ENCODE results near the gene TNS4. TPM values are rescaled to one million over a fixed set of nuclear protein-coding genes. Genes with fewer than 3 reads are reported as not detected.

Gene TNS4
- total RNA-seq, 4 donors from 2014 or later, result 413 to 1,865 (median 485) TPM

DNA sequence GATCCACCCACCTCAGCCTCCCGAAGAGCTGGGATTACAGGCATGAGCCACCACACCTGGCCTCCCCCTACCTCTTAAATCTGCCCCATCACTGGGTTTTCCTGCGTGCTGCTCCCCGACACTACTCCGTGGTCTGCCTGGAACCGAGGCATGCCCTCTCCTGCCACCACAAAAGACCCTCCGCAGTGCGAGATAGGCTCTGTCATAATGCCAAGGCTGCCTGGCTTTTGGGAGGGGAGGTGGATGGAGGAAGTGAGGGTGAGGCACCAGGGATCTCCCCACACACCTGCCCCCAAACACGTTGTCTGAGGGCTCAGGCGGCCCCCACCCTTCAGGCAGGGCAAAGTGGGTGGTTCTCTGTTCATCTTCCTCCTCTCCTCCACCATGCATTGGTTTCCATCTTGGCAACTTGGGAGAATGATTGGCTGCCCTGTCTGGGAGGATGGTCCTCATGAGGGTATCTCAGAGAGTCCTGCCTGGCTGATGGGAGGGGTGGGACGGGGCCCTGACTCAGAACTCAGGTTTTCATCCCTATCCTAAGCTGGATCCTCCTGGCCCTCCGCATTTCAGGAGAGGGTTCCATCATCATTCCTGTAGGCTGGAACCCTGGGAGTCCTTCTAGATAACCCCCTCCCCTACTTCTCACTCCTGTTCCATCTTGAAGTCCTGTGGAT, 35.0 kb downstream of the TNS4 start:
- WGBS, 2 donors, result 78 to 85% methylated on average over 11 of the region's 11 CpGs
- no peak for DNase-seq (ENCODE audit: low spot score in 2 of 2)
- intact Hi-C loops (cut with DNase I; ENCODE audit: low total_unique reads), result no loop called here
- H3K4me3 ChIP-seq (ENCODE audit: low read depth, poor library complexity, severe bottlenecking), result no peak overlapping the region
- no peak for TF ChIP-seq POLR2A (IDR thresholded peaks at IDR 0.05)
- no peak for TF ChIP-seq CTCF (IDR thresholded peaks at IDR 0.05)

DNA sequence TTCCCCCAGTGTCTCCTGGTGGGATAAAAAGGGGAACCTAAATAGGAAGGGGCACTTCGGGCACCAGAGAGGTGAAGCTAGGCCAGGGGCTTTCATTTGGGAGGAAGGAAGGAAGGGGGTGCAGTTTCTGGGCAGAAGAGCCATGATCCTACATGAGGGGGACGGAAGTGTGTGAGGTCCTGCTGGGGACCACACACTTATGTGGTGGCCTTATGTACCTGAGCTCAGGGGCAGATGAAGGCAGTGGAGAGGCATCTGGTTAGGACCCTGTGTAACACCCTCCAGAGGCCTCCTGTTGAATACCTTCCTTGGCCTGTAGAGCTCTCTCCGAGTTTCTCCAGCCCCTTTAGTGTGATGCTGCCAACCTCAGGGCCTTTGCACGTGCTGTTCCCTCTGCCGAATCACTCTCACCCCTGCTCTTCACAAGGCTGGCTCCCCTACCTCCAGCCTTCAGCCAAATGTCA, 37.0 kb downstream of the TNS4 start:
- H3K4me3 ChIP-seq (ENCODE audit: low read depth, poor library complexity, severe bottlenecking), result no peak overlapping the region
- intact Hi-C loops (cut with DNase I; ENCODE audit: low total_unique reads), result no loop called here
- WGBS, 2 donors, result 91 to 95% methylated on average over 5 of the region's 5 CpGs
- TF ChIP-seq CTCF (IDR thresholded peaks at IDR 0.05) (no peak), POLR2A (IDR thresholded peaks at IDR 0.05) (no peak)
- no peak for DNase-seq (ENCODE audit: low spot score in 2 of 2)

DNA sequence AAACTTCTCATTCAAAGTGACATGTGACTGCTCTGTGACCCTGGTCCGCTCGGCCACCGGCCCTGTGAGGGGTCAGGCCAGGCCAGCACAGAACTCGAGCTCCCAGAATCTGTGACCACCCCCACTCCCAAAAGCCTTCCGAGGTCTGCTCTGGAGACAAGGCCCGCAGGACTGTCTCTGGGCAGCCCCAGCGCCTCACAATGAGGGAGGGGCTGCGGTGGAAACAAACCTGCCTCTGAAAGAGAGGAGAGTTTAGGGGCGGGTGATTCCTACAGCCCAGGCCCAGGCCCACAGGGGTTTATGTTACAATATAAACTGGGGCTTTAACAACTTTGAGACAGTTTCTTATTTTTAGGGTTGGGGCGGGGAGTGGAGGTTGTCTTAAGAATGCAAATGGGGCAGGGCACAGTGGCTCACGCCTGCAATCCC, 38.3 kb downstream of the TNS4 start:
- WGBS, 2 donors, result 58 to 62% methylated on average over 10 to 11 of the region's 11 CpGs
- intact Hi-C loops (cut with DNase I; ENCODE audit: low total_unique reads), result no loop called here
- H3K4me3 ChIP-seq (ENCODE audit: low read depth, poor library complexity, severe bottlenecking), result no peak overlapping the region
- no peak for DNase-seq (ENCODE audit: low spot score in 2 of 2)
- TF ChIP-seq CTCF (IDR thresholded peaks at IDR 0.05) (no peak), POLR2A (IDR thresholded peaks at IDR 0.05) (no peak)

- TF ChIP-seq POLR2A (IDR thresholded peaks at IDR 0.05) (no peak), CTCF (IDR thresholded peaks at IDR 0.05) (no peak)
- no peak overlapping the region for H3K4me3 ChIP-seq (ENCODE audit: low read depth, poor library complexity, severe bottlenecking)
- no peak for DNase-seq (ENCODE audit: low spot score in 2 of 2)
- 69 to 77% methylated on average over 5 to 9 of the region's 9 CpGs for WGBS, 2 donors
- intact Hi-C loops (cut with DNase I; ENCODE audit: low total_unique reads), result no loop called here
Measured at GRCh38 chr17:40462343-40463121, 38.9 kb downstream of the TNS4 start.

DNA sequence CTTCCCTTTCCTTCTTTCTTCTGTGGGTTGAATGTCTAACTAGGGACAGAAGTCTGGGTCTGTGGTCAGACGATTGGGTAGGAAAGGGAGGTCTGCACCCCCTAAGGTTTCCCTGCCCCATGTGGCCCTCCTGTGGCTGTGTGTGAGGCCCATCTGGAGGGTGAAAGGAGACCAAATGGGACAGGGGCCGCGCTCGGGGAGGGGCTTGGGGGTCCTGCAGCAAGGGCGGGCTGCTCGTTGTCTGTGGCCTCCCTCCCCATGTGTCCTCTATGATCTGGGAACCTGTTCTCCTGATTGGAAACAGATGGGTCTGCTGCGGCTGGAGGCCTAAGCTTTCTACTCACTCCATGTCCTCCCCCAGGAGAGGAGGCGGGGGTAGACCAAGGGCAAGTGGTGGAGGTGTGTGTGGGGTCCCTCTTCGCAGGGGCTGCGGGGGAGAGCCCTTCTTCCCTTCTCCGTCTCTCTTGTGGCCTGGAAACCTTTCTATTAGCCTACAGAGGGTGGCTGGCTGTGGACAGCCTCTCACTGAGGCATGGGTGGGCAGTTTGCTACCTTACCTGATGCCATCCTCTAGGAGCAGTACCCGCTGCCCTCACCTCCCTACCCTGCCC, 39.6 kb downstream of the TNS4 start:
- H3K4me3 ChIP-seq (ENCODE audit: low read depth, poor library complexity, severe bottlenecking), result no peak overlapping the region
- DNase-seq (ENCODE audit: low spot score in 2 of 2), result no peak
- no peak for TF ChIP-seq CTCF (IDR thresholded peaks at IDR 0.05)
- TF ChIP-seq POLR2A (IDR thresholded peaks at IDR 0.05), result no peak
- 55 to 69% methylated on average over 12 of the region's 12 CpGs for WGBS, 2 donors
- intact Hi-C loops (cut with DNase I; ENCODE audit: low total_unique reads), result no loop called here

Data from lower leg skin (tissue), 4 donors.